A549 (cell line): ENCODE measurements around the gene SH3BP5.

Experiments used
- CTCF ChIP-seq: fragments of >200 bp; sonication (Bioruptor Twin); formaldehyde crosslinking; IDR thresholded peaks from 3 replicates; pipeline ENCODE4 v1.5.1; 2016
- EP300 ChIP-seq, 2 experiments: fragments of >200 bp; sonication (Bioruptor Twin); formaldehyde crosslinking; IDR thresholded peaks; 2 replicates in 1 of 2; 3 replicates in 1 of 2; pipeline ENCODE4 v1.6.1; 2016 to 2017
- HDAC2 ChIP-seq: fragments of 200-600 bp; sonication (generic); IDR thresholded peaks from 2 replicates; pipeline ENCODE4 v1.6.1; 2016

GRCh38 chr3:15221574-15222217 is 110.7 kb downstream of the SH3BP5 start:
- TF ChIP-seq CTCF, result no peak
- TF ChIP-seq EP300 (IDR thresholded peaks at IDR 0.05), result no peak
- no peak for TF ChIP-seq HDAC2
